Measurements from ENCODE around the gene LAMA2. TPM values are rescaled to one million over a fixed set of nuclear protein-coding genes. Genes with fewer than 3 reads are reported as not detected.

The LAMA2 gene
- total RNA-seq, 4 donors from 2014 or later: 61.5 to 154 (median 103) TPM

DNA sequence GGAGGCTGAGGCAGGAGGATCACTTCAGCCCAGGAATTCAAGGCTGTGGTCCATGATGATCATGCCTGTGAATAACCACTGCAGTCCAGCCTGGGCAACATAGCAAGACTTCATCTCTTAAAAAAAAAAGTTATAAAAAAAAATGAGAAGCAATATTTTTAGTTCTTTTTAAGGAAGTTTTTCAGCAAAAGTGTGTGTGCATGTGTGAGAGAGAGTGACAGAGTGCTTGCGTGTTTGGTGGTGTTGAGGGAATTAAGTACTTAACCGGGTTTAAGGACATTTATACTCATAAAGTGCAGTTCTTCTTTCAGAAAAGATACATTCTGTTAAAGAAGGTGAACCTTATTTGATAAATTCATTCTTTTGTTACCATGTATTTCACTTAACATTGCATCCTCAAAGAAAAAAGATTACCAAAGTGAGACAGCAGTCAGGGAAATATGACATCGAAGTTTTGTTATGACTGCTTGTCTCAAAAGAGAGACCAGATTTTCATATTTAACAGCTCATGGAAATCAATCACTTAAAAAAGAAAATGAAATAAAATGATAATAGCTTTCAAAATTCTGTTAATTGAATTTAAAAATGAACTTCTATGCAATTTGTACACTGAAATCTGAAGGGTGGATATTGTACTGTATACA is 572.3 kb downstream of the LAMA2 start:
- Histone ChIP-seq H3K4me1 (no peaks in the 10 kb centered on the region), H3K27me3 (no peaks in the 10 kb centered on the region), H3K27ac (no peak overlapping the region), H3K9me3 (no peaks in the 10 kb centered on the region), H3K4me3 (no peak overlapping the region), H3K36me3 (no peaks in the 10 kb centered on the region)
- TF ChIP-seq, protein P1, sequence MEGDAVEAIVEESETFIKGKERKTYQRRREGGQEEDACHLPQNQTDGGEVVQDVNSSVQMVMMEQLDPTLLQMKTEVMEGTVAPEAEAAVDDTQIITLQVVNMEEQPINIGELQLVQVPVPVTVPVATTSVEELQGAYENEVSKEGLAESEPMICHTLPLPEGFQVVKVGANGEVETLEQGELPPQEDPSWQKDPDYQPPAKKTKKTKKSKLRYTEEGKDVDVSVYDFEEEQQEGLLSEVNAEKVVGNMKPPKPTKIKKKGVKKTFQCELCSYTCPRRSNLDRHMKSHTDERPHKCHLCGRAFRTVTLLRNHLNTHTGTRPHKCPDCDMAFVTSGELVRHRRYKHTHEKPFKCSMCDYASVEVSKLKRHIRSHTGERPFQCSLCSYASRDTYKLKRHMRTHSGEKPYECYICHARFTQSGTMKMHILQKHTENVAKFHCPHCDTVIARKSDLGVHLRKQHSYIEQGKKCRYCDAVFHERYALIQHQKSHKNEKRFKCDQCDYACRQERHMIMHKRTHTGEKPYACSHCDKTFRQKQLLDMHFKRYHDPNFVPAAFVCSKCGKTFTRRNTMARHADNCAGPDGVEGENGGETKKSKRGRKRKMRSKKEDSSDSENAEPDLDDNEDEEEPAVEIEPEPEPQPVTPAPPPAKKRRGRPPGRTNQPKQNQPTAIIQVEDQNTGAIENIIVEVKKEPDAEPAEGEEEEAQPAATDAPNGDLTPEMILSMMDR (IDR thresholded peaks at IDR 0.05): no peak
- TF ChIP-seq POLR2A (IDR thresholded peaks at IDR 0.05): no peak
- intact Hi-C loops (cut with DNase I; ENCODE audit: low total_unique reads): no loop called here
- DNase-seq: no peak

DNA sequence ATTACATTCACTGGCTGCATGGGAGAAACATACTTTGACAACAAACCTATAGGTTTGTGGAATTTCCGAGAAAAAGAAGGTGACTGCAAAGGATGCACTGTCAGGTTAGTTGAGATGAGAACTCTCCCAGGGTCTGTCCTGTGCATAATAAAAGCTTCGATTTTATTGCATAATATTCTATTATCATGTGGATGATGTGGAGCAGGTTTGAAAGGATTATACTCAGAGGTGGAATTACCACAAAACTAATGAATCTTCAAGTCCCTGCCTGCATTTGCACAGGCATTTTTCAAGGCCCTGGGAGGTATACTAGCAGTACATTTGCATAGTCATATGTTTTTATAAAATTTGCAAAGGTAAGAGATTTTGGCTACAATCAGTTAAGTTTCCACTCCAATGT is 577.3 kb downstream of the LAMA2 start:
- no peaks in the 10 kb centered on the region for H3K27me3 ChIP-seq
- TF ChIP-seq, protein P1 (IDR thresholded peaks at IDR 0.05): no peak
- H3K9me3 ChIP-seq: no peaks in the 10 kb centered on the region
- H3K4me1 ChIP-seq: no peaks in the 10 kb centered on the region
- no peak overlapping the region for H3K4me3 ChIP-seq
- no peak overlapping the region for H3K27ac ChIP-seq
- H3K36me3 ChIP-seq: no peaks in the 10 kb centered on the region
- intact Hi-C loops (cut with DNase I; ENCODE audit: low total_unique reads): no loop called here
- no peak for DNase-seq

DNA sequence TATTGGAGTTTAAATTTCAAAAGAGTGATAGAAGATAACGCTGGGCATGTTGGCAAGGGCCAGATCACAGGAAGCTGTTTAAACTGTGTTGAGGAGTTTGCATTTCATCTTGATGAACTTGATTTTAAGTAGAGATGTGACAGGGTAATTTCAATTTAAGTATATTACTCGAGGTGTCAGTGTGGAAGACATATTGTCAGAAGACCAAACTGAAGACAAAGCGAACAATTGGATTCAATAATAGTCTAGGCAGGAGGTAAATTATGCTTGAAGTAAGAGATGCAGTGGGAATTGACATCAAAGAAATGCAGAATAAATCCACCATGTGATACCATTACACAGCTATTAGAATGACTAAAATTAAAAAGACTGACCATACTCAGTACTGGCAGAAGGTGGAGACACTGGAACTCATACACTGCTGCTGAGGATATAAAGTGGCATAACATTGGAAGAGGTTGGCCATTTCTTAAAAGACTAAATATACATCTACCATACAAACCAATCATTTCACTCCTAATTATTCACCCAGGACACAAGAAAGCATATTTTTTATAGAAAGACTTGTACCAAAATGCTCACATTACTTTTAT is 586.2 kb downstream of the LAMA2 start:
- no peaks in the 10 kb centered on the region for H3K27me3 ChIP-seq
- TF ChIP-seq, protein P1 (IDR thresholded peaks at IDR 0.05): no peak
- no peak for TF ChIP-seq POLR2A (IDR thresholded peaks at IDR 0.05)
- H3K9me3 ChIP-seq: no peaks in the 10 kb centered on the region
- no peak overlapping the region for H3K27ac ChIP-seq
- DNase-seq: no peak
- intact Hi-C loops (cut with DNase I; ENCODE audit: low total_unique reads): no loop called here
- H3K4me3 ChIP-seq: no peak overlapping the region
- no peaks in the 10 kb centered on the region for H3K4me1 ChIP-seq
- no peaks in the 10 kb centered on the region for H3K36me3 ChIP-seq

DNA sequence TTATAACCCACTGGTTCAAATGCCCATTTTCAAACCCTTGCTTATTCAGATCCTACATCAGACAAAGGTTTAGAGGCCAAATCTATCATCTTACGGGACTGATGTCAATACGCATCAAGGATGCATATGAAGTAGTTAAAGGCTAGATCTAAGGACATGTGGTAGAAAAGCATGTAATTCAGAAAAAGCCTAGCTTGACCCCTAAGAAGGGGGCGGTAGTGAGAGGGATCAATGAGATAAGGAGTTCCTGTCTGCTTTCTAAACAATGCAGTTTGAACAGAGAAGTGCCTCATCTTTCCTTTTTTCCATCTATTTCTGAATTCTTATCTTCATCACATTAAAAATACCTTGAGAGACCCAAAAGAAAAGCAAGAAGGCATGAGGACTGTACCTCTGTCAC is 589.3 kb downstream of the LAMA2 start:
- no peak for DNase-seq
- H3K9me3 ChIP-seq: no peaks in the 10 kb centered on the region
- intact Hi-C loops (cut with DNase I; ENCODE audit: low total_unique reads): no loop called here
- no peaks in the 10 kb centered on the region for H3K36me3 ChIP-seq
- no peak overlapping the region for H3K27ac ChIP-seq
- no peak for TF ChIP-seq POLR2A (IDR thresholded peaks at IDR 0.05)
- H3K4me1 ChIP-seq: no peaks in the 10 kb centered on the region
- no peaks in the 10 kb centered on the region for H3K27me3 ChIP-seq
- H3K4me3 ChIP-seq: no peak overlapping the region

DNA sequence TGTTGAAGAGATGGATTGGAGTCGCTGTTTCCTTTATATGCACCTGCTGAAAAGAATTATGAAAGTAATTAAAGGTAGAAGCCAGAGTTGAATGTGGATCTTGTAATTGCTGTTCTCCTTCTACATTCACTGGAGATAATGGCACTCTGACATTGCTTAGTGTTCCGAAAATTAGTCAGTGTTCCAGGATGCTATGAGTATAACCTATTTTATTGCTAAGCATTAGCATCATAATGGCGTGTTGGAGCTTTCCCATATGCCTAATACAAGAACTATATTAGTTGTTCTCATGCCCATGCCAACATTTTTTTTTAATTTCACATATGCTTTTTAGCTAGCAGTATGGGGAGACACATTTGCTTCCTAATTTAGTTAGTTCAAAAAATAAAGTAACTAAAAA is 590.6 kb downstream of the LAMA2 start:
- intact Hi-C loops (cut with DNase I; ENCODE audit: low total_unique reads): no loop called here
- Histone ChIP-seq H3K36me3 (no peaks in the 10 kb centered on the region), H3K4me1 (no peaks in the 10 kb centered on the region), H3K9me3 (no peaks in the 10 kb centered on the region), H3K27me3 (no peaks in the 10 kb centered on the region), H3K27ac (no peak overlapping the region), H3K4me3 (no peak overlapping the region)
- DNase-seq: no peak
- TF ChIP-seq, protein P1 (IDR thresholded peaks at IDR 0.05): no peak

Data from uterus (tissue), 4 donors.